ENCODE data around the gene SPG7.

The SPG7 gene

GRCh38 chr16:89602952-89603590 lies 94.9 kb downstream of the SPG7 start:
- no peak for DNase-seq

- DNase-seq, result no peak
These were observed 96.6 kb downstream of the SPG7 start for GRCh38 chr16:89604764-89605163.

GRCh38 chr16:89605186-89605970 lies 97.2 kb downstream of the SPG7 start:
- DNase-seq, result no peak

DNA sequence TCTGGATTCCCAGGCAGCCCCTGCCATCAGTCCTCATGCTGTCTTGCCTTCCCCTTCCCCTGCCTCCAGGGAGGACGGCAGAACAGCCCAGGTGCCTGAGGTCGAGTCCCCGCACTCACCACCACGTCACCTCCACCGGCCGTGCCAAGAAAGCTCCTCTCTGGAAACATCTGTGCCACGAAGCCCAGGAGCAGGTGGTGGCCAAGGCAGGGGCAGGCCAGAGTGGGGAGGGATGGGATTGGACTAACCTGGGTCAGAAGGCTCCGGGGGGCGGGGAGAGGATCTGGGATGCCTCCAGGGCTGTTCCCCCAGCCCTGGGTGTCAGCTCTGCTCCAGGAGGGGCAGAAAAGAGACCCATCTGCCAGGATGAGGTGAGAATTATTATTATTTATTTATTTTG lies 97.8 kb downstream of the SPG7 start:
- DNase-seq, result no peak

Data from NCI-H446 (cell line).